ENCODE data around the gene DNAJB9.
"Not testable (repeated sequence)": the region's sequence is repeated elsewhere in the genome, so short reads cannot be mapped to it uniquely, and the experiment has no call there.

The DNAJB9 gene

DNA sequence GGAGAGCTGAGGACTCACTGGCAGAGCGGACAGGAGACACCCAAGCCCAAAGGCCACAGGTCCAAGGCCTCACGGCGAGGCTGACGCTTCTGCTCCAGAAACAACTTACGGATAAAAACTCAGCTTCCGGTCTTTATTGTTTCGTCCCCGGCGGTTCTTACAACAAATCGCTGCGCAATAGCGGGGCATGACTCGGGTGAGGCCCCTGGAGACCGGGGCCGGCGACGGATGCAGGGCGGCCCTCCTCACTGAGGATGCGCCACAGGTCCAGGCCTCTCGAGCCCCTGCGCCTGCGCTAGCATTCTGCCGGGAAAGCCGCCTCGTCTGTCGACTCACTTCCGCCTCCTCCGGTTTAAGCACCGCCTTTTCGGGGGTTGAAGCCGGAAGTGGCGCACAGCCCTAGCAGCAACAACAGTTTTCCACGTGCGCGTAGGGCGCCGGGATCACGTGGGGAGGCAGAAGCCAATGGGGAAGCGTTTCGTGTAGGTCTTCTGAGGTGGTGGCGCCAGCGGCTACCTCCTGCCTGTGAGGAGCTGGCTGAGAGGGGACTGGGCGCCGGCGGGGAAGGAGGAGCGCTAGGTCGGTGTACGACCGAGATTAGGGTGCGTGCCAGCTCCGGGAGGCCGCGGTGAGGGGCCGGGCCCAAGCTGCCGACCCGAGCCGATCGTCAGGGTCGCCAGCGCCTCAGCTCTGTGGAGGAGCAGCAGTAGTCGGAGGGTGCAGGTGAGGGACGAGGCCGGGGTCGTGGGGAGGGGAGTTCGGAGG is at the start of gene DNAJB9, which contains the start of gene THAP5:
Gene DNAJB9 (plus strand): TSS at position 494 of the 765 bp plus-strand sequence. CDS start 1,853 bp downstream, outside the sequence.
Gene THAP5 (minus strand): TSS at position 326 of the 765 bp plus-strand sequence. CDS start 137 bp downstream, at position 189.
- peak; percentile 99 for DNase-seq

DNA sequence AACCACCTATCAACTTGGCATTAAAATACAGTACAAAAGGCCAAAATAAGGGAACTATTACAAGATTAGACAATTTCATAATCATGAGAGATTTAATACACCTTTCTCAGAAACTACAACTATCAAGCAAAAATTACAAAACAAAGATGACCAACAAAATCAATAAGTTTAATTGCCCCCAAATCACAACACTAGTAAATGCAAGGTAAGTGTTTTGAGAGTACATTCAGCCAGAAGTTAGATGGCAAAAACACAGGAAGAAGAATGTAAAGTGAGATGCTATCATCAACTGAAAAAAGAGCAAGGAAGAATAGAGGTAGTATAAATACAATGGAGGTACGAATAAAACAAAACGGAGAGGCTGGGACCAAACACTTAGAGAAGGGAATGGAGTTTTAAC is 46.9 kb upstream of the DNAJB9 start:
- no peak for DNase-seq

DNA sequence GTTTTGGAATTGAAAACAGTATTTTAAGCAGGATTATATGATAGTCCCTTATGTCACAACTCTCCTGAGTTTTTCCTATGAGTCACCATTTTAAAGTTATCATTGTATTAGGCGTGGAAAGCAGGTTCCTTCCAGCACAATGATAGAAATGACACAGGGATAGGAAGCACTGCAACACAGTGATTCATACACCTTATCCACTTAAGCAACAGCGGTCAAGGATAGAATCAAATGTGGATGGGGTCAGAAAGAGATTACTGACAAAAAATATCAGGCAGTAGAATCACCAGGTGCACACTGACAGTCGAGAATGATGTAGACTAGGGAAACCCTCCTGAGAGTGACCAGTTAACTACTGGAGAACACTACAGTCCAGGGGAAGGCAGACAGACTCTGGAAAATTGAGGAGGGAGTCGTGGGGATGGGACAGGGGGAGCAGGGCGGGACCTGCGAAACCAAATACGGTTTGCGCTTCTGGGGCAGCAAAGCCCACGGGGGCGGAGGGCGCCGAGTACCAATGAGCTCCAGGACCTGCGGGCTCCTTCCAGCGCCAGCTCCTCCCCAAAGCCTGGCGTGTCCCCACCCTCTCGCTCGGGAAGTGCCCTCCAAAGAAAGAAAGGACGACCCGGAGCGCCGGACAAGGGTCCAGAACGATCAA is 44.2 kb upstream of the DNAJB9 start:
- DNase-seq = peak; percentile 75

DNA sequence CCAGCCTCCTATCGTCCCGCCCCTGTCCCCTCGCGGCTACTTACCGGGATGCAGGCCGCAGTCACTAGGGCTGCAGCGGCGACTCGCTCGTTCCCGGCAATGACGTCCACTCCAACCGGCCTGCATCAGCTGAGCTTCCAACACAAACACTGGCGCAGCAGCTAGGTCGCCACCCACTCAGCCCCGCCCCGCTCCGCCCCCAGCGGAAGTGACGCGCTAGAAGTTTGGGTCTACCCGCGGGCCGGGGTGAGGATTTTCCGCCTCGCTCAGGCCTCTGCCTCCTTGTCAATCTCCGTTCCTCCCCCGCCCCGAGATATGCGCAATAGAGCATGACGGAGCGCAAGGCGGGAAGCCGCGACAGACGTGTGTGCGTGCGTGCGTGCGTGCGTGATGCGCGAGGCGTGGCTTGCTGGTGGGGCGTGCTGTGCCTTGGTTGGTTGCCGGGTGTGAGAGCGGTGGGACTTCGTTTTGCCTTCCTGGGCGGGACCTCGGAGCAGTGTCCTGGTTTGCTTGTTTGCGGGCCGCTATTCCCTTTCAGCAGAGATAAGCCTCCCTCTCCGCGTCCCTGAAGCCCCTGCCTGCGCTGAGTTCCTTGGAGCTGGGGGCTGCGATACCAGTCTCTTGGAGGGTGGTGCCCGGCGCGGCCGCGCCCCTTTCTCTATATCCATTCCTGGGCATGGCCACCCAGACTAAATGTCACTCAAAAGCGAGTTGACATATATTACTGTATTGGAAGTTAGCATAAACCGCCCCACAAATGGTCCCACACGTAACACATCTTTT is 43.5 kb upstream of the DNAJB9 start, which contains the start of gene PNPLA8:
Gene PNPLA8 (minus strand): TSS at position 151 of the 783 bp plus-strand sequence. CDS start 10,644 bp downstream, outside the sequence.
- DNase-seq = peak; percentile 100

DNA sequence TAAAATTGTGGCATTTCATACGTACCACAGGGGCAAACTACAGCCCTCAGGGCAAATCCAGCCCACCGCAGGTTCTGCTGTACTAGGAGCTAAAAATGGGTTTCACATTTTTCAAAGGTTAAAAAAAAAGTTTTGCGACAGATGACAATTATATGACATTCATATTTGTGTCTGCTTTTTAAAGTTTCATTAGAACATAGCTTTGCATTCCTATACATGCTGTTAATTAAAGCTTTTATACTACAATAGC is 43.0 kb upstream of the DNAJB9 start:
- DNase-seq = no peak

DNA sequence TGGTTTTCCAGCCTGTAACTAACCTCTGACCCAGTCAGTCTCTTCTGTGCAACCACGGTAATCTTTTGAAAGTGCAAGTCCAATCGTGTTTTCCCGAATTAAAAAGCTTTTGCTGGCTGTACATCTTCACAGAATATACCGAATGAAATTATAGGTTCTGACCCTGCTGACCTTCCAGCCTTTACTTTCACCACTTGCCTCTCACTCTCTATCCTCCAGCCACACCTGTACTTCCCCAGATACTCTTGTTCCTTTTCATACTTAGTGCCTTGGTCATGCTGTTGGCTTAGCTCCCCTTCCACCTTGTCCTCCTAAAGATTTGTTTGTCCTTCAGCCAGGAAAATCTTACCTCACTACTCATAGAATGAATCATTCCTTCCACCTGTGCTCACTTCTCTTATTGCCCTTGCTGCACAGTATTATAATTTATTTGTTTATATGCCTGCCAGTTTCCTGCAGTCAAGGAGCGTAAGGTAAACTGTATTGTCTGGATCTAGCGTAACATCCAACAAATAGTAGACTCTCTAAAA is 41.4 kb upstream of the DNAJB9 start:
- no peak for DNase-seq

DNA sequence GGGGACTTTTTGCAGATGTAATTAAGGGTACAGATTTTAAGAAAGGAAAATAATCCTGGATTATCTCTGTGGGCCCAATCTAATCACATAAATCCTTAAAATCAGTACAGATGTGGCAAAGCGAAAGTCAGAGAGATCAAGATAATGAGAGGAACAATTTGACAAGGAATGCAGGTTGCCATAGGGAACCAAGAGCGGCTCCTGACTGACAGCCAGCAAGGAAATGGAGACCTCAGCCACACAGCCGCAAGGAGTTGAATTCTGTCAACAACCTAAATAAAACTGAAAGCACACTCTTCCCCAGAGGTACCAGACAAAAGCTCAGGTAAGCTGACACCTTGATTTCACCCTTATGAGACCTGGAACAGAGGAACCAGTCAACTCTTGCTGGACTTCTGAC is 40.3 kb upstream of the DNAJB9 start:
- no peak for DNase-seq

DNA sequence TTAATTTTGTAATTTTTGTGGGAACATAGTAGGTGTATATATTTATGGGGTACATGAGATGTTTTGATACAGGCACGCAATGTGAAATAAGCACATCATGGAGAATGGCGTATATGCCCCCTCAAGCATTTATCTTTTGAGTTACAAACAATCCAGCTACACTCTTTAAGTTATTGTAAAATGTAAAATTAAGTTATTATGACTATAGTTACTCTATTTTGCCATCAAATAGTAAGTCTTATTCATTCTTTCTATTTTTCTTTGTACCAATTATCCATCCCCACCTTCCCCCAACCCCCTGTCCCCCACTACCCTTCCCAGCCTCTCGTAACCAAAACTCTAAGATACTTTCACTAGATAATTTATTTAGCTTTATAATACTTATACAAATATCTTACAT is 36.0 kb upstream of the DNAJB9 start:
- no peak for DNase-seq

DNA sequence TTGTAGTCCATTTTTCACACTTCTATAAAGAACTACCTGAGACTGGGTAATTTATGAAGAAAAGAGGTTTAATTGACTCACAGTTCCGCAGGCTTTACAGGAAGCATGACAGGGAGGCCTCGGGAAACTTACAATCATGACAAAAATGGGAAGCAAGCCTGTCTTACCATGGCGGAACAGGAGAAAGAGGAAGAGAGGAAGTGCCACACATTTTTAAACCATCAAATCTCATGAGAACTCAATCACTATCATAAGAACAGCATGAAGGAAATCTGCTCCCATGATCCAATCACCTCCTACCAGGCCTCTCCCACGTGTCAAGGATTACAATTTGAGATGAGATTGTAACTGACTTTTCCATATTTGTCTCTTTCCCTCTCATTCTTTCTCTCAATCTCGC is 34.4 kb upstream of the DNAJB9 start:
- no peak for DNase-seq

DNA sequence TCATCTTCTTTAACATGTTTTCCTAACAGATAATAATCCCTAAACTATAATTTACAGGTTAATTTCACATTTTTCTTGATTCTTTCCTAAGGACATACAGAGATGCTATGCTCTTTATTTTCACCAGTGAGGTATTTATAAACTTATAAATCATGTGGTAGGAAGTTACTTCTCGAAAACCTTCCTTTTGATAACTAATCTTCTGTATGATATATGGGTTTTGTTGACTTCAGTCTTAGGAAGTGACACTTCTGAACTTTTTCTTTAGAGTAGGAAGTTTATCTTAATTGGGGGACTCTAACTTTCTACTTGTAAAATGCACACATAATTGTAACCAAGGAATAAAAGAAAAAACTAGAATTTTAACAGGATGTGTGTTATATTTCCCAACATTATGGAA is 33.9 kb upstream of the DNAJB9 start:
- DNase-seq = no peak

DNA sequence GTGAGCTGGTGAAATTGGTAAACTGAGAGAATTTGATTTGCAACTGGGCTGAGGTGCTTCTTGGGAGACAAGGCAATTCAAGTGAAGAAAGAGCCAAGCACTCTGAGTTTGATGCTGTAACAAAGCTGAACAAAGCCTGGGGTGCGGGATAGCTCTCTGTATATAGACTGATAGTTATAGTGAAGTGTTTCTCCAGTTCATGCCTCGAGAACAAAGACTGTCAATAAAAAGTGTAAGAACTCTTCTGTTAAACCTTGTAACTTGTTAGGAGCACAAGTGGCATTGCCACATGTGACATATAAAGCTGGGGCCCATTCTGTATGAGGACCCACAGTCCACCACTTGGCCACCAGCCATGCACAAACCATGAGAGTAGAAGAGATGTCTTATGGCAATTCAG is 32.4 kb upstream of the DNAJB9 start:
- no peak for DNase-seq

DNA sequence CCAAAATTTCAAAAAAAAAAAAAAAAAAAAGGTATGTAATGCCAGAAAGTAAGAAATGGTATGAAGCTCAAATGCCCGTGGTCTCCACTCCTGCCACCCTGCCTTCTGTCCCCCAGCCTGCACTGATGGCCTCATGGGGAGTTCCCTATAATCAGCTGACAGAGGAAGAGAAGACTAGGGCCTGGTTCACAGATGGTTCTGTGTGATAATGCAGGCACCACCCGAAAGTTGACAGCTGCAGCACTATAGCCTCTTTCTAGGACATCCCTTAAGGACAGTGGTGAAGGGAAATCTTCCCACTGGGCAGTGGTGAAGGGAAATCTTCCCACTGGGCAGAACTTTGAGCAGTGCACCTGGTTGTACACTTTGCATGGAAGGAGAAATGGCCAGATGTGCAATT is 31.4 kb upstream of the DNAJB9 start:
- not testable (repeated sequence) for DNase-seq

DNA sequence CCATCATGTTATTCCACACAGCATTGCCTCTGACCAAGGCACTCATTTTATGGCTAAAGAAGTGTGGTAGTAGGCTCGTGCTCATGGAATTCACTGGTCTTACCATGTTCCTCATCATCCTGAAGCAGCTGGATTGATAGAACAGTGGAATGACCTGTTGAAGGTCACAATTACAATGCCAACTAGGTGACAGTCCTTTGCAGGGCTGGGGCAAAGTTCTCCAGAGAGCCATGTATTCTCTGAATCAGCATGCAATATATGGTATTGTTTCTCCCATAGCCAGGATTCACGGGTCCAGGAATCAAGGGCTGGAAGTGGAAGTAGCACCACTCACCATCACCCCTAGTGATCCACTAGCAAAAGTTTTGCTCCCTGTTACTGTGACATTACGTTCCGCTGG is 31.0 kb upstream of the DNAJB9 start:
- DNase-seq = not testable (repeated sequence)

DNA sequence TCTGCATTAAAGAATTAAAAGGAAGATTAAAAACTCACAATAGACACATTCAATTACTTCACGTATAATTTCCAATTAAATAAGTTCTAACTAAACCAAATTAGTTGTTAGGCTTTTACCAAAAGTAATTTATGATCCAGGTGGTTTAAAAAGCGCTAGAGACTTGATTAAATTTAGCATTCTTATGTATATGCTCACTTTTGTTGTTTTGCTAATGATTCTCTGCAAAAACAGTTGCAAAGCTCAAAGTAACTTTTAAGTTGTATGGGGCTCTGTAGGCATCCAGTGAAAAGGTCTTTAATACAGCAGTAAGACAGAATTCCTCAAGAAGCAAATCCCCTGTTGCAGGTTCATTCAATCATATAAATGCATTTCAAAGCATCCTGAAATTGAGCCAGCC is 28.2 kb upstream of the DNAJB9 start:
- no peak for DNase-seq

DNA sequence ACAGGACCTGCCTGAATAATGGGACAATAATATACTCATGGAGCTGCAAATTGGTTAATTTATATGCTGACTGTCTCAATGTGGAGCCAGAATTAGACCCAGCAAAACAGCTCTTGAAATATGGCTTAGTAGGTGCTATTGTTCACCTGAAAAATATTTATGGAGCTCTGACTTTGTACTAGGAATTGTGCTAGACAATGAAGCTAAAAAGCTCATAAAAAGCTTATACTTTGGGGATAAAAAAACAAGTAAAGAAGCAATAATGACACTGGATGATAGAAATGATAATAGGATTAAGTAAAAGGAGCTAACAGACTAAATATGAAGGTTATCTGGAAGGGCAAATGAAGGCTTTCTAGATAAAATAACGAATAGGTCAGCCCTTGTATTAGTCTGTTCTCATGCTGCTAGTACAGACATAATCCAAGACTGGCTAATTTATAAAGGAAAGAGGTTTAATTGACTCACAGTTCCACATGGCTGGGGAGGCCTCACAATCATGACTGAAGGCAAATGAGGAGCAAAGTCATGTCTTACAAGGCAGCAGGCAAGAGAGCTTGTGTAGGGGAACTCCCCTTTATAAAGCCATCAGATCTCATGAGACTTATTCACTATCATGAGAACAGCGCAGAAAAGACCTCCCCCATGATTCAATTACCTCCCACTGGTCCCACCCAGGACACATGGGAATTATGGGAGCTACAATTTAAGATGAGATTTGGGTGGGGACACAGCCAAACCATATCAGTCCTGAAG is 21.4 kb upstream of the DNAJB9 start:
- not testable (repeated sequence) for DNase-seq

DNA sequence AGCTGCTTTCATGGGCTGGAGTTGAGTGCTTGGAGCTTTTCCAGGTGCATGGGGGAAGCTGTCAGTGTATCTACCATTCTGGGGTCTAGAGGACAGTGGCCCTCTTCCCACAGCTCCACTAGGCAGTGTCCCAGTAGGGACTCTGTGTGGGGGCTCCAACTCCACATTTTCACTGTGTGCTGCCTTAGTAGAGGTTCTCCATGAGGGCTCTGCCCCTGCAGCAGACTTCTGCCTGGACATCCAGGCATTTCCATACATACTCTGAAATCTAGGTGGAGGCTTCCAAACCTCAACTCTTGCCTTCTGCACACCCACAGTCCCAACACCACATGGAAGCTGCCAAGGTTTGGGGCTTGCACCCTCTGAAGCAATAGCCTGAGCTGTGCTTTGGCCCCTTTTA is 13.0 kb upstream of the DNAJB9 start:
- not testable (repeated sequence) for DNase-seq

DNA sequence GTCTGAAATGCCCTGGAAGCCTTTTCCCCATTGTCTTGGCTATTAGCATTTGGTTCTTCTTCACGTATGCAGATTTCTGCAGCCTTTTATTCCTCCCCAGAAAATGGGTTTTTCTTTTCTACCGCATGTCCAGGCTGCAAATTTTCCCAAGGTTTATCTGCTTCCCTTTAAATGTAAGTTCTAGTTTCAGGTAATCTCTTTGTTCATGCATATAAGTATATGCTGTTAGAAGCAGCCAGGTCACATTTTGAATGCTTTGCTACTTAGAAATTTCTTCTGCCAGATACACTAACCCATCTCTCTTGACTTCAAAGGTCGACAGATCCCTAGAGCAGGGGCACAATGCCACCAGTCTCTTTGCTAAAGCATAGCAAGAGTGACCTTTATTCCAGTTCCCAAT is 12.5 kb upstream of the DNAJB9 start:
- no peak for DNase-seq

DNA sequence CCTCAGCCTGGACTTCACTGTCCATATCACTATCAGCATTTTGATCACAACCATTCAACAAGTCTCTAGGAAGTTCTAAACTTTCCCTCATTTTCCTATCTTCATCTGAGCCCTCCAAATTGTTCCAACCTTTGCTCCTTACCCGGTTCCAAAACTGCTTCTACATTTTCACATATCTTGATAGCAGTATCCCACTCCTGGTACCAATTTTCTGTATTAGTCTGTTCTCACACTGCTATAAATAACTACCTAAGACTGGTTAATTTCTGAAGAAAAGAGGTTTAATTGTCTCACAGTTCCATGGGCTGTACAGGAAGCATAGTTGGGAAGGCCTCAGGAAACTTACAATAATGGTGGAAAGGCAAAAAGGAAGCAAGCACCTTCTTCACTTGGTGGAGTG is 12.1 kb upstream of the DNAJB9 start:
- no peak for DNase-seq

DNA sequence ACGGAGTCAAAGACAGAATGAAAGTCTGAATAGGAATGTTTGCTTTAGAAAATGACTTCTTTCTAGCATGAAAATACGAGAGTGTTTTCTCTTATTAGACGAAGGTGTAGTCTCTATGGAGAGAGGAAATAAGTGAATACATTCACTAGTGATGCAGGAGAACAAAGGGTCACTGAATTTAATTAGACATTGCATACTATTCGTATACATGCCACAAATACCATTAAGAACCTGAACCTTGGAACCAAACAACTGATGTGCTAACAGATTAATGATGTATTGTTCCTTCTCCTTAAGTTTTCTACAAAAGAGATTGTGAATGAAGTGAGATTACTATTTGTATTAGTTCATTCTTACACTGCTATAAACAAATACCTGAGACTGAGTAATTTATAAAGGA is 10.4 kb upstream of the DNAJB9 start:
- DNase-seq = no peak

DNA sequence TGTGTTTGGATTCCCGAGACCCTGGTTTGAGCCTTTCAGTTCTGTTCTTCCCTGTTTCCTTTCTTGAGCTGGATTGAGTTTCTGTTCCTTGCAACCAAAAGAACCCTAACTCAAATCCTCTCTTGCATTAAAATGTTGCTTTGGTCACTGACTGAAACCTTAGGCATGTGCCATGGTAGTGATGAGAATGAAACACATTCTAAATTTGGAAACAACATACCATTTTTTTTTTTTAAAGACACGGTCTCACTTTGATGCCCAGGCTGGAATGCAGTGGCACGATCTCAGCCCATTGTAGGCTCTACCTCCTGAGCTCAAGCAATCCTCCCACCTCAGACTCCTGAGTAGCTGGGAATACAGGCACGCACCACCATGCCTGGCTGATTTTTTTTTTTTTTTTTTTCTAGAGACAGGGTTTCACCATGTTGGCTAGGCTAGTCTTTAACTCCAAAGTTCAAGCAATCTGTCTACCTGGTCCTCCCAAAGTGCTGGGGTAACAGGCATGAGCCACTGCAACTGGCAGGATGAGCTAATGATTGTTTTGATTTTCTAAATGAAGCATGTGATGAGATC is 8.5 kb upstream of the DNAJB9 start:
- DNase-seq = no peak

DNA sequence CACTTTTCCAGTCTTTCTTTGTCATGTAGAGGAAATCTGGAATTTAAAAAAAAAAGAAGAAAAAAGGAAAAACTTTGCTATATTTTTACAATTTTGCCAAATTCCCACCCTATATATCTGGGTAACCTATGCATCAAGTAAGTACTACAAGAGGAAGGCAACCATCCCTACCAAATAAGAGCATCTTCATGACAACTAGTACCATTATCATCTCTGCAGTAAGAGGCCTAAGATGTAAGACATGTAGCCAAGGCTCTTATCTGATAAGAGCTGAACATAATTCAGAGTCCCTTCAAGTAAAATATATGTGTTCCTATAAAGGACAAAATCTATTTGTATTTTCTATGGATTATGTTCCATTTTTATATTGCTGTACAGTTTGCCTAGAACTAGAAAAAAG is 3.7 kb upstream of the DNAJB9 start:
- DNase-seq = no peak

DNA sequence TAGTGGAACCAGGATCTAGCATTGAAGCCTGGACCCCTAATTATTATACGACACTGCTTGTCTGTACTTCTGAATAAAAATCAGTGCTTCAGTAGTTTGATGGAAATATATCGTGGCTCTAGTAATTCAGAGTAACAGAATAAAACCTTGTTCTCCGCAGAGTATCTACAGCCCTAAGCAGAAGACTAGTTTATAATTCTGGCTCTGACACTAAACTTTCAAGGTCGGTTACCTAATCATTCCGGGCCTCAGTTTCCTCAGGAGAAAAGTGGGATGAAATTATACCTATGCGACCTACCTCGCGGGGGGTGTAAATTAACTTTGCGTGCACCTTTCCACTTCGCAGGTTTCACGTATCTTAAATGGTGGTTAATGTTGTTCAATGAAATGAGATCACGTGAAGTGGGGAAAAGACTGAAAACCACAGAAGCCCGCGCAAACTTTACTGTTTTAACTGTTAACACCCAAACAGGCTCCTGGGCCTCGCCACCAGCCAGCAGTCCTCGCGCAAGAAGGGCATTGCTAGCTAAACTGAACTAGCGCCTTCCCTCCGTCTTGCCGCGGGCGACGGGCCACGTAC is 783 bp upstream of the DNAJB9 start:
- no peak for DNase-seq
